ENCODE measurements around the gene MXRA5. TPM values are rescaled to one million over a fixed set of nuclear protein-coding genes. Genes with fewer than 3 reads are reported as not detected.

The MXRA5 gene
- total RNA-seq (11.0 and 40.3 TPM in 2 replicates), polyA plus RNA-seq (15.0 and 26.8 TPM in 2 replicates), polyA minus RNA-seq (ENCODE audit: low replicate concordance) (19.5 and 40.1 TPM in 2 replicates)
- 9.6 and 22.5 TPM in 2 replicates for polyA plus RNA-seq (2012)

- no peaks in the 10 kb centered on the region for H3K79me2 ChIP-seq (ENCODE audit: control insufficient read depth, insufficient read depth, low read length)
- TF ChIP-seq CTCF (conservative IDR thresholded peaks at IDR 0.05 in 1 of 2, IDR thresholded peaks at IDR 0.05 in 1 of 2; ENCODE audit: low read depth in 1 of 2, low read length in 2 of 2) = no peak
- no peak for TF ChIP-seq EZH2 (IDR thresholded peaks at IDR 0.05; ENCODE audit: low read length, missing control alignments)
- H3K4me1 ChIP-seq (ENCODE audit: control insufficient read depth, extremely low read depth, insufficient read depth, low read length) = no peaks in the 10 kb centered on the region
- no peaks in the 10 kb centered on the region for H3K9me3 ChIP-seq (ENCODE audit: control insufficient read depth, insufficient read depth, low read depth, low read length)
- no peak within 1 kb of the TSS for H2AFZ ChIP-seq (ENCODE audit: low read length)
- no peak within 1 kb of the TSS for H3K27ac ChIP-seq (ENCODE audit: insufficient read depth, low read length)
- H3K27me3 ChIP-seq (ENCODE audit: control insufficient read depth, insufficient read depth, low read length) = no peaks in the 10 kb centered on the region
- H4K20me1 ChIP-seq (ENCODE audit: control insufficient read depth, extremely low read depth, insufficient read depth, low read length) = no peaks in the 10 kb centered on the region
- H3K4me2 ChIP-seq (ENCODE audit: extremely low read depth, insufficient read depth, low read length) = peak within 1 kb of the TSS; percentile 59
- peak within 1 kb of the TSS; percentile 30 for H3K9ac ChIP-seq (ENCODE audit: insufficient read depth, low read length)
- DNase-seq (ENCODE audit: low read depth in 2 of 2) = peak; percentile 6 to 75
- H3K36me3 ChIP-seq (ENCODE audit: control insufficient read depth, insufficient read depth, low read length) = no peaks in the 10 kb centered on the region
- H3K4me3 ChIP-seq (replicated peaks in 1 of 4; ENCODE audit: control extremely low read depth in 1 of 4, insufficient read depth in 1 of 4, low read depth in 3 of 4, low read length in 4 of 4) = peak within 1 kb of the TSS in 3 of 4 experiments; percentile 10 to 63 (median 31)
Measured at GRCh38 chrX:3346501-3347259, at the start of gene MXRA5. Gene MXRA5, minus strand, starts transcription at chrX:3346652. Its CDS starts 2,819 bp downstream, at chrX:3343833.

GRCh38 chrX:3393581-3394111 is 47.2 kb upstream of the MXRA5 start:
- no peak overlapping the region for H3K4me3 ChIP-seq (replicated peaks in 1 of 4; ENCODE audit: control extremely low read depth in 1 of 4, insufficient read depth in 1 of 4, low read depth in 3 of 4, low read length in 4 of 4)
- H3K36me3 ChIP-seq (ENCODE audit: control insufficient read depth, insufficient read depth, low read length) = no peaks in the 10 kb centered on the region
- no peak overlapping the region for H3K27ac ChIP-seq (ENCODE audit: insufficient read depth, low read length)
- TF ChIP-seq EZH2 (IDR thresholded peaks at IDR 0.05; ENCODE audit: low read length, missing control alignments) (no peak), CTCF (conservative IDR thresholded peaks at IDR 0.05 in 1 of 2, IDR thresholded peaks at IDR 0.05 in 1 of 2; ENCODE audit: low read depth in 1 of 2, low read length in 2 of 2) (no peak)
- no peak overlapping the region for H2AFZ ChIP-seq (ENCODE audit: low read length)
- H3K27me3 ChIP-seq (ENCODE audit: control insufficient read depth, insufficient read depth, low read length) = no peaks in the 10 kb centered on the region
- H3K4me1 ChIP-seq (ENCODE audit: control insufficient read depth, extremely low read depth, insufficient read depth, low read length) = no peaks in the 10 kb centered on the region
- no peak overlapping the region for H3K9ac ChIP-seq (ENCODE audit: insufficient read depth, low read length)
- H3K4me2 ChIP-seq (ENCODE audit: extremely low read depth, insufficient read depth, low read length) = no peak overlapping the region
- no peaks in the 10 kb centered on the region for H4K20me1 ChIP-seq (ENCODE audit: control insufficient read depth, extremely low read depth, insufficient read depth, low read length)
- H3K9me3 ChIP-seq (ENCODE audit: control insufficient read depth, insufficient read depth, low read depth, low read length) = no peaks in the 10 kb centered on the region
- H3K79me2 ChIP-seq (ENCODE audit: control insufficient read depth, insufficient read depth, low read length) = no peaks in the 10 kb centered on the region
- peak in 1 of 2 donors; percentile 94 for DNase-seq (ENCODE audit: low read depth in 2 of 2)

DNA sequence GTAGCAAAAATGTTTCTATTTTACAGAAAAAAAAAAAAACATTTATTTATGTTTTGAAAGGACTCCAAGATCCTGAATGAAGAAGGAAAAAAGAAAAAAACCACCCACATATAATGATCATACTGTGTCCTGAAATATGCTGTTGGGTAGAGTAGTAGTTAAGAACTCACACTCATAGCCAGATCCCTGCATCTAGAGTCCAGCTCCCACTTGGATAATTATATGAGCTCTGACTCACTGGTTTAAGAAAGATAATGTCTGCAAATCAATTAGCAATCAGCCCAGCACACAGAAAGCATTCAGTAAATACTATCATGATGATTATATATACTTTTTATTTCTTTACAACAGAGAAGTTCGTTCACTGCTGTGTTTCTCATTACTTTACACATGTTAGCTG is 46.7 kb upstream of the MXRA5 start:
- Histone ChIP-seq H3K4me2 (ENCODE audit: extremely low read depth, insufficient read depth, low read length) (no peak overlapping the region), H3K9me3 (ENCODE audit: control insufficient read depth, insufficient read depth, low read depth, low read length) (no peaks in the 10 kb centered on the region), H3K4me3 (replicated peaks in 1 of 4; ENCODE audit: control extremely low read depth in 1 of 4, insufficient read depth in 1 of 4, low read depth in 3 of 4, low read length in 4 of 4) (no peak overlapping the region), H3K27me3 (ENCODE audit: control insufficient read depth, insufficient read depth, low read length) (no peaks in the 10 kb centered on the region), H3K4me1 (ENCODE audit: control insufficient read depth, extremely low read depth, insufficient read depth, low read length) (no peaks in the 10 kb centered on the region), H2AFZ (ENCODE audit: low read length) (no peak overlapping the region), H3K79me2 (ENCODE audit: control insufficient read depth, insufficient read depth, low read length) (no peaks in the 10 kb centered on the region), H4K20me1 (ENCODE audit: control insufficient read depth, extremely low read depth, insufficient read depth, low read length) (no peaks in the 10 kb centered on the region), H3K36me3 (ENCODE audit: control insufficient read depth, insufficient read depth, low read length) (no peaks in the 10 kb centered on the region), H3K9ac (ENCODE audit: insufficient read depth, low read length) (no peak overlapping the region), H3K27ac (ENCODE audit: insufficient read depth, low read length) (no peak overlapping the region)
- no peak for DNase-seq (ENCODE audit: low read depth in 2 of 2)
- TF ChIP-seq CTCF (conservative IDR thresholded peaks at IDR 0.05 in 1 of 2, IDR thresholded peaks at IDR 0.05 in 1 of 2; ENCODE audit: low read depth in 1 of 2, low read length in 2 of 2) (no peak), EZH2 (IDR thresholded peaks at IDR 0.05; ENCODE audit: low read length, missing control alignments) (no peak)

Measured in fibroblast of lung (primary cell).